ENCODE data around the gene ORC4.

- TF ChIP-seq GATA2 (IDR thresholded peaks at IDR 0.05; ENCODE audit: low read depth, low read length) (no peak), GATA3 (IDR thresholded peaks at IDR 0.05; ENCODE audit: low read depth, low read length) (no peak)
Measured at GRCh38 chr2:148026573-148026972, 6.0 kb upstream of the ORC4 start.
